H1 (cell line): ENCODE data around the gene MYL6. TPM values are rescaled to one million over a fixed set of nuclear protein-coding genes. Genes with fewer than 3 reads are reported as not detected.

Experiments
- CTCF ChIA-PET: fragments of 300-600 bp; sonication (Branson Sonifier 250); formaldehyde crosslinking; loops from one replicate; lab custom pipeline; 2021; ENCODE audit not compliant: partially characterized antibody; lab: Charles Lee
- POLR2A ChIA-PET: fragments of 300-600 bp; sonication (Branson Sonifier 250); formaldehyde crosslinking; loops from one replicate; lab custom pipeline; 2021; ENCODE audit warnings: inconsistent platforms; ENCODE audit not compliant: partially characterized antibody; lab: Charles Lee
- DNase-seq, 2 experiments: peaks; one replicate each; pipeline versions ENCODE4 v3.0.0 to v3.0.0-alpha.2; 2010 to 2022; ENCODE audit warnings: low spot score in 2 of 2, low read depth in 1 of 2, mixed read lengths in 1 of 2
- FAIRE-seq: peaks from 2 replicates; lab custom pipeline; 2011; peaks lifted over from hg19 to GRCh38; lab: Jason Lieb, UNC
- H2AFZ ChIP-seq: 2 replicates; pipeline ENCODE4 v1.8.1; 2012; ENCODE audit warnings: low read length, inconsistent platforms
- H2AK5ac ChIP-seq: 2 replicates; pipeline ENCODE4 v1.6.1; 2013; ENCODE audit warnings: low read depth, low read length
- H2BK120ac ChIP-seq: replicated peaks from 2 replicates; pipeline ENCODE3; 2013; ENCODE audit warnings: low read depth, low read length, inconsistent platforms
- H2BK12ac ChIP-seq: 2 replicates; pipeline ENCODE4 v1.6.1; 2013; ENCODE audit warnings: low read depth, low read length
- H2BK15ac ChIP-seq: 2 replicates; pipeline ENCODE4 v1.6.1; 2013; ENCODE audit warnings: low read length
- H2BK20ac ChIP-seq: 2 replicates; pipeline ENCODE4 v1.6.1; 2013; ENCODE audit warnings: low read length
- H2BK5ac ChIP-seq: 2 replicates; pipeline ENCODE4 v1.6.1; 2013; ENCODE audit warnings: low read depth, low read length
- H3K14ac ChIP-seq: 2 replicates; pipeline ENCODE4 v1.6.1; 2013; ENCODE audit warnings: inconsistent platforms; ENCODE audit not compliant: insufficient read length
- H3K18ac ChIP-seq: 2 replicates; pipeline ENCODE4 v1.6.1; 2013; ENCODE audit warnings: low read length; ENCODE audit errors: extremely low read depth
- H3K23ac ChIP-seq: 2 replicates; pipeline ENCODE4 v1.6.1; 2013; ENCODE audit warnings: inconsistent platforms; ENCODE audit not compliant: insufficient read length
- H3K23me2 ChIP-seq: 2 replicates; pipeline ENCODE4 v1.6.1; 2013; ENCODE audit warnings: low read depth, low read length
- H3K27ac ChIP-seq: 2 replicates; pipeline ENCODE4 v1.6.1; 2011; ENCODE audit warnings: low read depth, low read length, inconsistent platforms
- H3K27me3 ChIP-seq, 4 experiments: replicated peaks in 1 of 4; 1 replicate in 1 of 4; 2 replicates in 3 of 4; pipeline versions ENCODE4 v1.6.1 to v1.8.1; 2011 to 2013; ENCODE audit warnings: low read length in 3 of 4, mild to moderate bottlenecking in 3 of 4, inconsistent platforms in 2 of 4, mixed read lengths in 2 of 4, moderate library complexity in 1 of 4; ENCODE audit not compliant: control insufficient read depth in 3 of 4, insufficient read depth in 3 of 4; ENCODE audit errors: extremely low read depth in 1 of 4
- H3K36me3 ChIP-seq, 4 experiments: 2 replicates each; pipeline versions ENCODE4 v1.6.1 to v1.8.1; 2011 to 2013; ENCODE audit warnings: mild to moderate bottlenecking in 4 of 4, low read length in 3 of 4, moderate library complexity in 2 of 4, control low read depth in 1 of 4, inconsistent platforms in 1 of 4; ENCODE audit not compliant: insufficient read depth in 4 of 4, control insufficient read depth in 2 of 4
- H3K4ac ChIP-seq: replicated peaks from 2 replicates; pipeline ENCODE3; 2013; ENCODE audit warnings: low read length, low read depth, mixed read lengths, inconsistent platforms; ENCODE audit not compliant: insufficient read length
- H3K4me1 ChIP-seq, 4 experiments: replicated peaks in 1 of 4; 1 replicate in 1 of 4; 2 replicates in 3 of 4; pipeline versions ENCODE4 v1.6.1 to v1.8.1; 2011 to 2013; ENCODE audit warnings: low read length in 3 of 4, inconsistent platforms in 2 of 4, mixed read lengths in 1 of 4; ENCODE audit not compliant: insufficient read depth in 4 of 4, control insufficient read depth in 3 of 4
- H3K4me2 ChIP-seq, 2 experiments: 2 replicates each; pipeline versions ENCODE4 v1.6.1 to v1.8.1; 2011 to 2013; ENCODE audit warnings: low read depth in 2 of 2, low read length in 2 of 2, control low read depth in 1 of 2, inconsistent platforms in 1 of 2, mild to moderate bottlenecking in 1 of 2; ENCODE audit not compliant: insufficient read depth in 1 of 2
- H3K4me3 ChIP-seq, 4 experiments: fragments of 200-600, 300-600 bp in 1 of 4; sonication (generic), shearing (Covaris generic), sonication (Bioruptor Twin) in 1 of 4; 2 replicates each; pipeline versions ENCODE4 v1.5.1 to v1.8.1; 2011 to 2016; ENCODE audit warnings: low read length in 4 of 4, low read depth in 3 of 4, control low read depth in 2 of 4, inconsistent platforms in 2 of 4, mild to moderate bottlenecking in 2 of 4, mixed read lengths in 1 of 4, moderate library complexity in 1 of 4; ENCODE audit not compliant: insufficient read depth in 2 of 4; ENCODE audit errors: extremely low read depth in 1 of 4
- H3K56ac ChIP-seq: replicated peaks from 2 replicates; pipeline ENCODE3; 2013; ENCODE audit warnings: low read depth, mild to moderate bottlenecking, mixed read lengths, low read length, inconsistent platforms; ENCODE audit not compliant: insufficient read length
- H3K79me1 ChIP-seq: 2 replicates; pipeline ENCODE4 v1.6.1; 2013; ENCODE audit warnings: low read depth, low read length, control low read depth
- H3K79me2 ChIP-seq, 2 experiments: 2 replicates each; pipeline versions ENCODE4 v1.6.1 to v1.8.1; 2012 to 2013; ENCODE audit warnings: low read length in 2 of 2, mild to moderate bottlenecking in 2 of 2, inconsistent platforms in 1 of 2; ENCODE audit not compliant: insufficient read depth in 2 of 2, control insufficient read depth in 1 of 2
- H3K9ac ChIP-seq, 4 experiments: replicated peaks in 1 of 4; 1 replicate in 1 of 4; 2 replicates in 3 of 4; pipeline versions ENCODE4 v1.6.1 to v1.8.1; 2011 to 2013; ENCODE audit warnings: low read depth in 3 of 4, low read length in 3 of 4, control low read depth in 2 of 4, mild to moderate bottlenecking in 2 of 4, moderate library complexity in 2 of 4, inconsistent platforms in 1 of 4; ENCODE audit errors: extremely low read depth in 1 of 4
- H3K9me3 ChIP-seq, 2 experiments: 2 replicates each; pipeline versions ENCODE4 v1.6.1 to v1.8.1; 2012 to 2013; ENCODE audit warnings: mild to moderate bottlenecking in 2 of 2, moderate library complexity in 2 of 2, control low read depth in 1 of 2, inconsistent platforms in 1 of 2, low read depth in 1 of 2, low read length in 1 of 2, mixed read lengths in 1 of 2; ENCODE audit not compliant: insufficient read depth in 2 of 2
- H4K20me1 ChIP-seq, 2 experiments: replicated peaks in 1 of 2; 2 replicates each; pipeline versions ENCODE3 to v1.8.1; 2011 to 2013; ENCODE audit warnings: inconsistent platforms in 2 of 2, low read length in 2 of 2, mild to moderate bottlenecking in 1 of 2; ENCODE audit not compliant: insufficient read depth in 2 of 2, control insufficient read depth in 1 of 2
- H4K5ac ChIP-seq: 2 replicates; pipeline ENCODE4 v1.6.1; 2013; ENCODE audit warnings: low read length, low read depth, mixed read lengths, inconsistent platforms; ENCODE audit not compliant: insufficient read length
- H4K8ac ChIP-seq: 2 replicates; pipeline ENCODE4 v1.8.0; 2013; ENCODE audit warnings: mild to moderate bottlenecking, moderate library complexity, low read length, inconsistent platforms; ENCODE audit not compliant: insufficient read depth; ENCODE audit errors: extremely low read depth
- H4K91ac ChIP-seq: replicated peaks from 2 replicates; pipeline ENCODE3; 2013; ENCODE audit warnings: low read length, mixed read lengths, inconsistent platforms; ENCODE audit not compliant: insufficient read length
- ASH2L ChIP-seq: fragments of 200-600, 300-600 bp; sonication (generic); IDR thresholded peaks from one replicate; pipeline ENCODE4 v1.7.1; 2017; ENCODE audit warnings: low read length
- BACH1 ChIP-seq: IDR thresholded peaks from 2 replicates; pipeline ENCODE4 v1.6.1; 2012; ENCODE audit warnings: low read length, improper control_type of control experiment
- CEBPB ChIP-seq: IDR thresholded peaks from 2 replicates; pipeline ENCODE4 v1.6.1; 2012; ENCODE audit warnings: low read depth, low read length
- GABPA ChIP-seq: IDR thresholded peaks from 2 replicates; pipeline ENCODE4 v1.6.1; 2011; ENCODE audit warnings: mild to moderate bottlenecking, low read length, moderate library complexity, borderline replicate concordance; ENCODE audit not compliant: insufficient read depth
- GTF2F1 ChIP-seq: IDR thresholded peaks from 2 replicates; pipeline ENCODE4 v1.6.1; 2012; ENCODE audit warnings: low read depth, low read length, improper control_type of control experiment, borderline replicate concordance
- PHF8 ChIP-seq: fragments of 200-600 bp; sonication (generic); conservative IDR thresholded peaks from 2 replicates; pipeline ENCODE4 v1.7.1; 2012; ENCODE audit warnings: low read depth, mild to moderate bottlenecking, inconsistent platforms, low read length, moderate library complexity
- RNF2 ChIP-seq: fragments of 200-900, 300-1000 bp; sonication (generic); IDR thresholded peaks from 2 replicates; pipeline ENCODE4 v1.7.1; 2016; ENCODE audit warnings: borderline replicate concordance, low read depth, mild to moderate bottlenecking, antibody characterized with exemption, low read length; ENCODE audit not compliant: poor library complexity, severe bottlenecking; ENCODE audit errors: missing control alignments
- RXRA ChIP-seq: IDR thresholded peaks from 2 replicates; pipeline ENCODE4 v1.6.1; 2011; ENCODE audit warnings: low read depth, mild to moderate bottlenecking, low read length, moderate library complexity; ENCODE audit not compliant: insufficient read depth
- SP1 ChIP-seq: IDR thresholded peaks from 2 replicates; pipeline ENCODE4 v1.6.1; 2011; ENCODE audit warnings: low read depth, low read length
- SP2 ChIP-seq: IDR thresholded peaks from 2 replicates; pipeline ENCODE4 v1.6.1; 2012; ENCODE audit warnings: mild to moderate bottlenecking, low read length, inconsistent platforms
- SRF ChIP-seq: IDR thresholded peaks from 2 replicates; pipeline ENCODE4 v1.6.1; 2011; ENCODE audit warnings: mild to moderate bottlenecking, low read depth, low read length, moderate library complexity
- WGBS, 2 experiments: shearing (Covaris generic) in 1 of 2; methylation state at CpG; one replicate each; pipeline versions ENCODE4 v1.1.6 to v1.1.7; 2013 to 2015; ENCODE audit warnings: low lambda C conversion rate in 2 of 2, mixed read lengths in 2 of 2, inconsistent platforms in 1 of 2, low coverage in 1 of 2, missing lambda C conversion rate in 1 of 2; ENCODE audit not compliant: insufficient replicate concordance in 2 of 2, insufficient coverage in 1 of 2, insufficient read length in 1 of 2; ENCODE audit errors: extremely low coverage in 1 of 2, missing lambda C conversion rate in 1 of 2; 5-methylcytosine and 5-hydroxymethylcytosine counted together
- polyA plus RNA-seq, 7 experiments: library from polyadenylated mRNA; depleted of rRNA in 3 of 7; stranded (reverse) in 5 of 7; unstranded in 2 of 7; fragments of >200 nt in 5 of 7; fragments of 200-250 nt in 2 of 7; gene quantifications; 1 replicate in 5 of 7; 2 replicates in 1 of 7; 4 replicates in 1 of 7; pipeline versions ENCODE4 v1.2.1 to v1.2.3, GENCODE V29; 2011 to 2013; ENCODE audit warnings: missing spikeins in 2 of 7, mixed read lengths in 2 of 7
- total RNA-seq: library from RNA; stranded (reverse); fragmentation: NEBNext Ultra II Directional; extraction: Animal tissue kit (Norgen Biotek cat#: 25700); gene quantifications from 2 replicates; pipeline ENCODE4 v1.2.1, GENCODE V29; 2021

MYL6 gene
- total and polyA plus RNA-seq, 2 of the 8 experiments (the other 6 are each of a cell fraction or from before 2014, with no cell fraction given) = 1,130 to 2,279 TPM

DNA sequence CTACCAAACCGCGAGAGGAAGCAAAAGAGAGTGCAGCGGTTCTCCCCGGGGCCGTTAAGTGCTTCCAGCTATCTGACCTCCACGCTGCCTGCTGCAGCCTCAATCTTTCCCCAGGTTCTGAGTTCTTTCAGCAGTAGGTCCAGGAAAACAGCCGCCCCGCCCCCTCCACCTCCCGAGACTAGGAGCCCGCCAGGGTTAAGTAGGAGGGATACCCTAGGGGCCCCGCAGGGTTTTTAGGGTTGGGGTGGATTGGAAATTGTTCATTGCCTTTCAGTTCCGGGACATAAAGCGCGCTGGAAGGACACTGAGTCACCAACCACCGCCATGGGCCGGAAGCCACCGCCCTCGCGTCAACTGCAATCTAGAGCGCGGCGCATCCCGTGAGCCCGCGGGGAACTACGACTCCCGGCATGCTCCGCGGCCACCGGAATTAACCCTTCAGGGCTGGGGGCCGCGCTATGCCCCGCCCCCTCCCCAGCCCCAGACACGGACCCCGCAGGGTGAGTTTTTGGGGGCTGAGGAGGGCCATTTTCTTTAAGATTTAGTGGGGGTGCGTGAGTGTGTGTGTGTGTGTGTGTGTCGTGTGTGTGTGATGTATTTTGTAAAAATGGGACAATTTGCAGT lies 5.9 kb upstream of the MYL6 start, which contains the start of gene MYL6B:
Gene MYL6B, plus strand, starts transcription at position 456 of the 624 bp plus-strand sequence. CDS start 1,332 bp downstream, outside the sequence.
- H3K9ac ChIP-seq = peak within 1 kb of the TSS; percentile 57 to 75 (median 67)
- H3K4ac ChIP-seq = no peak within 1 kb of the TSS
- H2BK120ac ChIP-seq = no peak within 1 kb of the TSS
- peak within 1 kb of the TSS; percentile 77; the same call in 1 of the 2 replicates for H4K8ac ChIP-seq
- peak within 1 kb of the TSS; percentile 53 for H4K5ac ChIP-seq
- peak within 1 kb of the TSS; percentile 67 to 70 for H3K4me2 ChIP-seq
- no peaks in the 10 kb centered on the region for H4K20me1 ChIP-seq
- peak within 1 kb of the TSS; percentile 66 to 84 (median 82) for H3K4me3 ChIP-seq
- peaks cover 3 to 13% (median 4%) of the 10 kb centered on the region in 4 experiments; a peak in 6 of 8 replicates for H3K36me3 ChIP-seq
- H2BK20ac ChIP-seq = no peak within 1 kb of the TSS
- DNase-seq (peak; percentile 66 to 91), FAIRE-seq (peak; percentile 52)
- H3K79me2 ChIP-seq = peaks cover 0 to 6% of the 10 kb centered on the region in 2 experiments; a peak in 1 of 4 replicates
- H2AK5ac ChIP-seq = peak within 1 kb of the TSS; percentile 65; the same call in 1 of the 2 replicates
- H3K14ac ChIP-seq = no peak within 1 kb of the TSS
- no peak within 1 kb of the TSS for H2BK12ac ChIP-seq
- no peaks in the 10 kb centered on the region; a peak in 1 of 7 replicates for H3K27me3 ChIP-seq
- 0 out of 2 replicates have a peak within 1 kb of the TSS, but pooled peaks have one; percentile 44 for H2BK5ac ChIP-seq
- no peaks in the 10 kb centered on the region for H3K9me3 ChIP-seq
- H3K23ac ChIP-seq = no peak within 1 kb of the TSS
- 0 out of 2 replicates have a peak within 1 kb of the TSS, but pooled peaks have one; percentile 5 for H2AFZ ChIP-seq
- ChIA-PET CTCF (interaction anchor here (0.9 to 3.9 kb wide), 8 partner anchors 10 to 54 kb away, joined by 3 to 22 read pairs (median 4); partner anchors contain the start of genes ESYT1 and ZC3H10), POLR2A (interaction anchor here (0.9 to 5.9 kb wide), 13 partner anchors 9 to 959 kb away, joined by 3 to 43 read pairs (median 8); partner anchors contain the start of genes ESYT1, PA2G4, RNF41 and RPL41)
- peak within 1 kb of the TSS; percentile 81 for H3K18ac ChIP-seq
- peaks cover 6% of the 10 kb centered on the region for H3K23me2 ChIP-seq
- H3K56ac ChIP-seq = peak within 1 kb of the TSS; percentile 47
- H3K4me1 ChIP-seq = peaks cover 3 to 11% (median 8%) of the 10 kb centered on the region in 4 experiments; a peak in 6 of 7 replicates
- H2BK15ac ChIP-seq = 0 out of 2 replicates have a peak within 1 kb of the TSS, but pooled peaks have one; percentile 46
- 1% methylated on average over 29 of the region's 37 CpGs; no CpG with 5 or more reads in 1 of the 2 experiments for WGBS, 2 experiments
- no peak within 1 kb of the TSS for H3K27ac ChIP-seq
- H3K79me1 ChIP-seq = 0 out of 2 replicates have a peak, but pooled peaks cover 2% of the 10 kb centered on the region
- H4K91ac ChIP-seq = peak within 1 kb of the TSS; percentile 69
- TF ChIP-seq GTF2F1 (no peak), RNF2 (no peak), GABPA (peak; percentile 45; the same call in 1 of the 2 replicates), SP1 (peak; percentile 49; the same call in 1 of the 2 replicates), PHF8 (peak; percentile 66), SP2 (no peak), CEBPB (no peak), ASH2L (peak; percentile 35), RXRA (no peak), BACH1 (no peak), SRF (no peak)
